Measurements from ENCODE around the gene SRRM3. TPM values are rescaled to one million over a fixed set of nuclear protein-coding genes. Genes with fewer than 3 reads are reported as not detected.
A peak's percentile ranks its signal among the peaks of the same experiment; 100 is the strongest.
"Not testable (repeated sequence)": the region's sequence is repeated elsewhere in the genome, so short reads cannot be mapped to it uniquely, and the experiment has no call there.

Gene SRRM3
- total RNA-seq, 1 donor from 2014 or later = 1.3 TPM

GRCh38 chr7:76314042-76314721 is 112.5 kb downstream of the SRRM3 start:
- peak; percentile 82 to 94 for DNase-seq (ENCODE audit: low read depth in 2 of 2)

DNA sequence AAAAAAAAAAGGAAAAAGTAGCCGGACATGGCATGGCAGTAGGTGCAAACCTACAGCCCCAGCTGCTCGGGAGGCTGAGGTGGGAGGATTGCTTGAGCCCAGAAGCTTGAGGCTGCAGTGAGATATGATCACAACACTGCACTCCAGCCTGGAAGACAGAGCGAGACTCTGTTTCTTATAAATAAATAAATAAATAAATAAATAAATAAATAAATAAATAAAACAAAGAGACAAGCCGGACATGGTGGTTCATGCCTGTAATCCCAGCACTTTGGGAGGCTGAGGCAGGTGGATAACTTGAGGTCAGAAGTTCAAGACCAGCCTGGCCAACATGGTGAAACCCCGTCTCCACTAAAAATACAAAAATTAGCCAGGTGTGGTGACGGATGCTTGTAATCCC is 113.0 kb downstream of the SRRM3 start:
- not testable (repeated sequence) for DNase-seq (ENCODE audit: low read depth in 2 of 2)

GRCh38 chr7:76315364-76315763 is 113.7 kb downstream of the SRRM3 start:
- DNase-seq (ENCODE audit: low read depth in 2 of 2) = no peak

- no peak for DNase-seq (ENCODE audit: low read depth in 2 of 2)
Observed at GRCh38 chr7:76316984-76317781, 115.5 kb downstream of the SRRM3 start.

DNA sequence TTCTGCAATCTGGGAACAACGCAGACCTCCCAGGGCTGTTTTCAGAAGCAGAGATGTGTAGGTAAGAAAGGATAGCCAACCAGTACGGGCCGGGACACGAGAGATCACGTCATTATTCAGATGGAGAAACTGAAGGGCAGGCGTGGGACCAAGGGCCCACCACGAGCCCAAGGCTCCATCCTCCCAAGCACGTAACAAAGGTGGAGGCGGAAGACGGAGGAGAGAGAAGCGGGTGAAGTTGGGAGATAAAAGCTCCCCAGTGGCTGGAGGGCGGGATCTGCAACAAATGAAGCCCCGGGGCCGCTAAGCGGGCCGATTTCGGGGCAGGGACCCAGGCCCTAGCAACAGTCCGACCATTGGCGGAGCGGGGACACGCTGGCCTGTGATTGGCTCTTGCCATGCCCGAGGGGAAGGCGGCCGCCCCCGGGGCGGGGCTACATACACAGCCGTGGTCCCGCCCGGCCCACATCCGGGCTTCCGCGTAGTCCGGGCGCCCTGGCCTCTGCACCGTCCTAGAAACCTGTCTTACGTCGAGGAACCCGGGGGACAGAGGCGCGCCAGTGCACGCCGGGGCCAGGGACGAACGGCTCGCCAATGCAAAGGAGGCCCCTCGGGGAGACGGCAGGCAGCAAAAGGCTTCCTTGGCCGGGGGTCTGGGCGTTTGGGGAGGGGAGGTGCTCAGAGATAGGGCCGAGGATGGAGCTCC is 116.2 kb downstream of the SRRM3 start:
- peak; percentile 88 to 97 for DNase-seq (ENCODE audit: low read depth in 2 of 2)

DNA sequence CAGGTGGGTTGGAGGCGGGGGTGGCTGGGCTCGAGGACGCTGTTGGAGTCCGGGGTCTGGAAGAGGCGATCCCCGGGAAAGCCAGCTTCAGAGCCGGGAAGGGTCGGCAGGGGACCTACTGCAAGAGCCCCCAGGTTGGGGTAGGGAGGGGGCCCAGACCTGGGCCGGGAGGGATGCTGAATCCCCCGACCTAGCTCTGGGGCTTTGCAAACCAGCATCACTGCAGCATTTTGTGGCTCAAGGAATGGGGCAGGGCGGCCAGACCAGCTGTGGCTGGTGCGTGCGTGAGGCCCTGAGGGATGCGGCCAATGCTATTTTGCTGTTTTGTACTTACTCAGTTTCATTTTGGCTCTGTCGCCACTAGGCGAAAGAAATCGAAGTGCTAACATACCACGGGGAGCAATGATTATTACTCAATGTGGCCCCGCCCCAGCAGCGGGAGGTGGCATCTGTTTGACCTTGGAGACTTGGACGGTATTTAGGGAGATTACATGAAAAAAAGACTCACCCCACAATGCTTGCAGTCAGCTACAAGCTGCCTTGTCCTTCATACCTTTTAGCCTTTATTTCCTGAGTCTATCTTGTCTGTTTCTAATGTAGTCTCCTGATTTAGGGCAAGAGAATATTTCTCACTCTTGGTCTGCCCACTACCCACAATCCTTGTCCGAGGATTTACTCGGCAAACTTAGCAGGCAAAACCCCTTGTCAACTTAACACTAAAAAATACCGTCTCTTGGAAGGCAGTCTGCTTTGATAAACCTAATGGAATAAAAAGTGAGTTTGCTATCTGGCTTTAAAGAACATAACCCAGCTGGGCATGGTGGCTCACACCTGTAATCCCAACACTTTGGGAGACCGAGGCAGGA is 117.0 kb downstream of the SRRM3 start:
- peak in 1 of 2 donors; percentile 71 for DNase-seq (ENCODE audit: low read depth in 2 of 2)

- DNase-seq (ENCODE audit: low read depth in 2 of 2) = no peak
Observed at GRCh38 chr7:76325092-76325491, 123.4 kb downstream of the SRRM3 start.

DNA sequence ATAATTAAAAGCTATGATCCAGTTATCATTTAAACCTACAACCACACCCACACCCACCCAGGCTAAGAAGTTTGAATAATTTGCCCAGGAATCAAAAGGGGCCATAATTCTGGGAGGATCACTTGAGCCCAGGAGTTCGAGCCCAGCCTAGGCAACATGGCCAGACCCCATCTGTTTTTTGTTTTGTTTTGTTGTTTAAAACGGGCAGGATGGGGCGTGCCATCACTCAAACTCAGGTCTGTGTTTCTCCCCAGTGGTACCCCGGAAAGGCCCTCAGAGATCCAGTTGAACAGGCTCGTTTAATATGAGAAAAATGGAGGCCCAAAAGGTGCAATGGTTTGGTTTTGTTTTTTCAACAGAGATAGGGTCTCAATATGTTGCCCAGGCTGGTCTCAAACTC is 124.1 kb downstream of the SRRM3 start:
- DNase-seq (ENCODE audit: low read depth in 2 of 2) = no peak

- peak in 1 of 2 donors; percentile 73 for DNase-seq (ENCODE audit: low read depth in 2 of 2)
Observed at GRCh38 chr7:76326646-76327233, 125.0 kb downstream of the SRRM3 start.

GRCh38 chr7:76327610-76328009 is 125.9 kb downstream of the SRRM3 start:
- DNase-seq (ENCODE audit: low read depth in 2 of 2) = peak in 1 of 2 donors; percentile 65

DNA sequence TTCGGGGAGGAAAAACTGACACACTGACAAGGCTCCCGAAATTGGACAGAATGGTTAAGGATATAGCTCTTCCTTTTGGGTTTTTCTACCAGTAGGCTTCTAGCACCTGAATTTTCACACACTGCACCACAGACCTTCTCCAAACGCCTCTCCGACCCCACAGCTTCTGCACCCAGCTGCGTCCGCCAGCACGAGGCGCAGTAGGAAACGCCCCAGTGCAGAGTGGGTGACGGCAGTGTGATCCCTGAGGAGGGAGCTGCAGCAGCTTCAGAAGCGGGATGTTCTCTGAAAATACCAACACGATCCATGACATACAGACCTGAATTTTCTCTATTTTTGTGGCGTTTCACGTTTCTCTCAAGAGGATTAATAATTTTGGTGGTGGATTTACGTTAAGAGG is 126.7 kb downstream of the SRRM3 start:
- DNase-seq (ENCODE audit: low read depth in 2 of 2) = no peak

GRCh38 chr7:76329479-76329878 is 127.8 kb downstream of the SRRM3 start:
- DNase-seq (ENCODE audit: low read depth in 2 of 2) = no peak

DNA sequence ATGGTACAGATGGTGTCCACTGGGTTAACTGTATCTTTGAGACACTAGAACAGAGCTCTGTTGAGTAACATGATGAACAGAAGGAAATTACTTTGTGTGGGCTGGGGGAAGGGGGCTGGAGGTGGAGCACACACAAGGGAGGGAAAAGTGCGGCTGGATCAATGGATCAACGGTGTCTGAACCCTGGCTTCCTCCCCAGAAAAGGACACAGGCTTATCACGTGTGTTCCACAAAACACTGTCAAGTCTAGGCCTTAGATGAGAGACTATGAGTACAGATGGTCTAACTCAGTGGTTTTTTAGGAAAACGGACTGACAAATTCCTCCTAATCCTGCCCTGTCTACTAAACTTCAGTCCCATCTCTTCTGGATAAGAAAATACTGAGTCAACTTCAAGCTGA is 128.6 kb downstream of the SRRM3 start:
- no peak for DNase-seq (ENCODE audit: low read depth in 2 of 2)

DNA sequence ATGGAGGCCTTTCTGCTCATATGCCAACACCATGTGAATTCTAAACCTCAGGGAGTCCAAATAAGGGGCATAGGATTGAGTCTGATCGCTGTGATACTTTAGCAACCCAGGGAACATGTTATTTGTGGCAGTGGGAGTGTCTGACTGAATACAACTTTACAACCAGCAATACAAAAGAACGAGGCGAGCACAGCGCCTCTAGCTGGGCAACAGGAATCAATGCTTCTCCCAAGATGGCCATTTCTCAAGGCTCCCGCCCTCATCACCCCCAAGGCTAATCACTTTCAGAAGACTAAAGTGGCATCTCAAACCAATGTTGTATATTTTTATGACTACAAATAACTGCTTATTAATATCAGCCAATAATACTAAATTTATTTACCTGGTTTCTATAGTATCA is 129.0 kb downstream of the SRRM3 start:
- no peak for DNase-seq (ENCODE audit: low read depth in 2 of 2)

DNA sequence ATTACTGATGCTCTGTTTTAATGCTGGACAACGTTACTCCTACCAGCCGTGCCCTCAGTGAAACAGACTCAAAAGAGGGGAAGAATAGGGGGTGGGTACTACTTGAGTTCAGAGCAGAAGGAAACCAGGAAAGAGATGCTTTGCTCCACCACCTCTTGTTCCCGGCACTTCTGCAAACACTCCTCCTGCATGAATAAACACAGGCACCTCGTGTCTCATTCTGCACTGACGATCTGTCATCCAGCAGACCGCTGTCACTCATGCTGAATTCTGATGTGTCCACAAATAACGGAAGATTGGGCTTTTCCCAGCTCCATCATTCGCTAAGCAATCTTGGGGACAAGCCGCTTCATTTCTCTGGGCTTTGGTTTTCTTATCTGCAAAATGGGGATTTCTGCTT is 130.4 kb downstream of the SRRM3 start:
- no peak for DNase-seq (ENCODE audit: low read depth in 2 of 2)

- no peak for DNase-seq (ENCODE audit: low read depth in 2 of 2)
Observed at GRCh38 chr7:76333511-76334101, 131.9 kb downstream of the SRRM3 start.

- DNase-seq (ENCODE audit: low read depth in 2 of 2) = no peak
Observed at GRCh38 chr7:76334320-76334967, 132.7 kb downstream of the SRRM3 start.

- DNase-seq (ENCODE audit: low read depth in 2 of 2) = not testable (repeated sequence)
Observed at GRCh38 chr7:76335417-76335816, 133.7 kb downstream of the SRRM3 start.

DNA sequence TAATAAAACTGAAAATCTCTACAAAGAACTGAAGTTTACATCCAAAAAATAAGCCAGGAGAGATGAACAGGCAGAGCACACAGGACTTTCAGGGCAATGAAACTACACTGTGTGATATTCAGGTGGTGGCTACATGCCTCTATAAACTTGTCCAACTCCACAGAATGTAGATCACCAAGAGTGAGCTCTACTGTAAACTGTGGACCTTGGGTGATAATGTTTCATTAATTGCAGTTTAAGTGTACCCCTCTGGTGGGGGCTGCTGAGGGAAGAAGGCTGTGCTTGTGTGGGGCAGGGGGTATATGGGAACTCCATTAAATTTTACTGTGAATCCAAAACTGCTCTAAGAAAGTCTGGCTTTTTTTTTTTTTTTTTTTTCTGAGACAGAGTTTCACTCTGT is 134.4 kb downstream of the SRRM3 start:
- DNase-seq (ENCODE audit: low read depth in 2 of 2) = no peak

All from dermis microvascular lymphatic vessel endothelial cell (primary cell).